Suprapubic skin (tissue), 4 donors: ENCODE data around the gene PCDH1.

Experiments used
- EP300 ChIP-seq: sonication (generic); formaldehyde crosslinking; IDR thresholded peaks from one replicate; pipeline ENCODE4 v1.6.1; 2017; ENCODE audit warnings: antibody characterized with exemption
- POLR2A ChIP-seq, 2 donors: fragments of 450-650 bp; IDR thresholded peaks; one replicate each; pipeline ENCODE4 v1.6.1; 2017; ENCODE audit warnings: antibody characterized with exemption in 2 of 2, mild to moderate bottlenecking in 2 of 2, moderate library complexity in 2 of 2
- POLR2AphosphoS5 ChIP-seq, 3 donors: sonication (generic); formaldehyde crosslinking; IDR thresholded peaks; one replicate each; pipeline ENCODE4 v1.6.1; 2017; ENCODE audit warnings: antibody characterized with exemption in 3 of 3
- TF ChIP-seq, protein P1 (sequence below), 2 donors: fragments of 200-600 bp in 1 of 2; fragments of 450-650 bp in 1 of 2; sonication (generic) in 1 of 2; IDR thresholded peaks; one replicate each; pipeline ENCODE4 v1.5.1; 2016 to 2019; ENCODE audit warnings: antibody characterized with exemption in 2 of 2, mild to moderate bottlenecking in 1 of 2, moderate library complexity in 1 of 2

DNA sequence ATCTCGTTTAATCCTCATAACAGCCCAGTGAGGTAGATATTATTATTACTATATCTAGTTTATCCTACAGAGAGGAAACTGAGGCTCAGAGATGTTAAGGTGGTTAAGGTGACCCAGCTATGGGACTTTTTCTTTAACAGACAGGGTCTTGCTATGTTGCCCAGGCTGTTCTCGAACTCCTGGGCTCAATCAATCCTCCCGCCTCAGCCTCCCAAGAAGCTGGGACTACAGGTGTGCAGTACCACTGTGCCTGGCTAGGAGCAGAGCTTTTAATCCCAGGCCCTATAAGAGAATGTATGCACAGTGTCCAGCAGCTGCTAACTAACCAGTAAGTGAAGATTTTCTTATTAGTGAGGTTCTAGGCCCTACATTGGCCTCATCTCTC lies 62.4 kb downstream of the PCDH1 start:
- TF ChIP-seq, protein P1, sequence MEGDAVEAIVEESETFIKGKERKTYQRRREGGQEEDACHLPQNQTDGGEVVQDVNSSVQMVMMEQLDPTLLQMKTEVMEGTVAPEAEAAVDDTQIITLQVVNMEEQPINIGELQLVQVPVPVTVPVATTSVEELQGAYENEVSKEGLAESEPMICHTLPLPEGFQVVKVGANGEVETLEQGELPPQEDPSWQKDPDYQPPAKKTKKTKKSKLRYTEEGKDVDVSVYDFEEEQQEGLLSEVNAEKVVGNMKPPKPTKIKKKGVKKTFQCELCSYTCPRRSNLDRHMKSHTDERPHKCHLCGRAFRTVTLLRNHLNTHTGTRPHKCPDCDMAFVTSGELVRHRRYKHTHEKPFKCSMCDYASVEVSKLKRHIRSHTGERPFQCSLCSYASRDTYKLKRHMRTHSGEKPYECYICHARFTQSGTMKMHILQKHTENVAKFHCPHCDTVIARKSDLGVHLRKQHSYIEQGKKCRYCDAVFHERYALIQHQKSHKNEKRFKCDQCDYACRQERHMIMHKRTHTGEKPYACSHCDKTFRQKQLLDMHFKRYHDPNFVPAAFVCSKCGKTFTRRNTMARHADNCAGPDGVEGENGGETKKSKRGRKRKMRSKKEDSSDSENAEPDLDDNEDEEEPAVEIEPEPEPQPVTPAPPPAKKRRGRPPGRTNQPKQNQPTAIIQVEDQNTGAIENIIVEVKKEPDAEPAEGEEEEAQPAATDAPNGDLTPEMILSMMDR (IDR thresholded peaks at IDR 0.05) = no peak
- no peak for TF ChIP-seq EP300
- no peak for TF ChIP-seq POLR2AphosphoS5 (IDR thresholded peaks at IDR 0.05)
- no peak for TF ChIP-seq POLR2A (IDR thresholded peaks at IDR 0.05)
